Measurements from ENCODE around the gene MRPS18A. TPM values are rescaled to one million over a fixed set of nuclear protein-coding genes. Genes with fewer than 3 reads are reported as not detected.

Gene MRPS18A
- total RNA-seq, 1 experiment from 2014 or later = 105 TPM

- ATAC-seq = no peak
Measured at GRCh38 chr6:43728586-43728985, 41.0 kb upstream of the MRPS18A start.

GRCh38 chr6:43727634-43728033 lies 40.0 kb upstream of the MRPS18A start:
- H4K20me1 ChIP-seq (ENCODE audit: low read length) = no peaks in the 10 kb centered on the region
- H3F3A ChIP-seq (ENCODE audit: low read length, unreplicated experiment) = no peaks in the 10 kb centered on the region
- ChIA-PET CTCF (no interaction called here), POLR2A (ENCODE audit: unreplicated experiment) (no interaction called here)
- no peak overlapping the region for H2AFZ ChIP-seq (ENCODE audit: low read length)
- H3K4me2 ChIP-seq (ENCODE audit: low read length) = no peak overlapping the region
- no peak overlapping the region for H3K27ac ChIP-seq (ENCODE audit: low read length)
- BruUV-seq (replicated peaks) = no TSS peak
- H3K36me3 ChIP-seq (ENCODE audit: low read depth, low read length) = no peaks in the 10 kb centered on the region
- ATAC-seq = no peak
- H3K9me3 ChIP-seq (ENCODE audit: low read length) = peaks cover 8% of the 10 kb centered on the region; the same call in 1 of the 2 replicates
- H3K9ac ChIP-seq (ENCODE audit: low read length) = no peak overlapping the region
- no peak overlapping the region for H3K4me3 ChIP-seq (ENCODE audit: low read length)
- peaks cover 30% of the 10 kb centered on the region for H3K4me1 ChIP-seq (ENCODE audit: insufficient read depth, low read length)
- DNase-seq = no peak
- no peaks in the 10 kb centered on the region for H3K9me2 ChIP-seq (replicated peaks; ENCODE audit: low read length)
- H3K79me2 ChIP-seq (ENCODE audit: low read length) = no peaks in the 10 kb centered on the region
- intact Hi-C loops (cut with micrococcal nuclease) = loop anchor here (10.0 kb wide), 2 partner anchors 47 to 63 kb away; partner anchors contain the start of gene VEGFA
- H3K27me3 ChIP-seq (ENCODE audit: low read length) = no peaks in the 10 kb centered on the region
- TF ChIP-seq CTCF (conservative IDR thresholded peaks at IDR 0.05; ENCODE audit: low read depth, low read length) = no peak
- no peak for TF ChIP-seq EZH2phosphoT487 (IDR thresholded peaks at IDR 0.05; ENCODE audit: borderline replicate concordance, low read length)
- TF ChIP-seq EZH2 (IDR thresholded peaks at IDR 0.05; ENCODE audit: low read length, unreplicated experiment) = no peak

More at GRCh38 chr6:43728586-43728985, 41.0 kb upstream of the MRPS18A start:
- H2AFZ ChIP-seq (ENCODE audit: low read length) = no peak overlapping the region
- no peaks in the 10 kb centered on the region for H3K79me2 ChIP-seq (ENCODE audit: low read length)
- no peaks in the 10 kb centered on the region for H4K20me1 ChIP-seq (ENCODE audit: low read length)
- intact Hi-C loops (cut with micrococcal nuclease) = loop anchor here (10.0 kb wide), 2 partner anchors 46 to 64 kb away; partner anchors contain the start of gene VEGFA
- no peak overlapping the region for H3K27ac ChIP-seq (ENCODE audit: low read length)
- DNase-seq = peak; percentile 48
- no peak overlapping the region for H3K9ac ChIP-seq (ENCODE audit: low read length)
- no peaks in the 10 kb centered on the region for H3F3A ChIP-seq (ENCODE audit: low read length, unreplicated experiment)
- BruUV-seq (replicated peaks) = no TSS peak
- no peak for TF ChIP-seq EZH2phosphoT487 (IDR thresholded peaks at IDR 0.05; ENCODE audit: borderline replicate concordance, low read length)
- TF ChIP-seq EZH2 (IDR thresholded peaks at IDR 0.05; ENCODE audit: low read length, unreplicated experiment) = no peak
- TF ChIP-seq CTCF (conservative IDR thresholded peaks at IDR 0.05; ENCODE audit: low read depth, low read length) = no peak
- H3K9me2 ChIP-seq (replicated peaks; ENCODE audit: low read length) = no peaks in the 10 kb centered on the region
- ChIA-PET CTCF (no interaction called here), POLR2A (ENCODE audit: unreplicated experiment) (no interaction called here)
- H3K27me3 ChIP-seq (ENCODE audit: low read length) = no peaks in the 10 kb centered on the region
- H3K9me3 ChIP-seq (ENCODE audit: low read length) = peaks cover 8% of the 10 kb centered on the region; the same call in 1 of the 2 replicates
- H3K4me2 ChIP-seq (ENCODE audit: low read length) = no peak overlapping the region
- no peak overlapping the region for H3K4me3 ChIP-seq (ENCODE audit: low read length)
- no peaks in the 10 kb centered on the region for H3K36me3 ChIP-seq (ENCODE audit: low read depth, low read length)
- H3K4me1 ChIP-seq (ENCODE audit: insufficient read depth, low read length) = peaks cover 27% of the 10 kb centered on the region

Measured in PC-3 (cell line).